ENCODE data around the gene ATP6V1E1.
A peak's percentile ranks its signal among the peaks of the same experiment; 100 is the strongest.
"Not testable (repeated sequence)": the region's sequence is repeated elsewhere in the genome, so short reads cannot be mapped to it uniquely, and the experiment has no call there.

The ATP6V1E1 gene

DNA sequence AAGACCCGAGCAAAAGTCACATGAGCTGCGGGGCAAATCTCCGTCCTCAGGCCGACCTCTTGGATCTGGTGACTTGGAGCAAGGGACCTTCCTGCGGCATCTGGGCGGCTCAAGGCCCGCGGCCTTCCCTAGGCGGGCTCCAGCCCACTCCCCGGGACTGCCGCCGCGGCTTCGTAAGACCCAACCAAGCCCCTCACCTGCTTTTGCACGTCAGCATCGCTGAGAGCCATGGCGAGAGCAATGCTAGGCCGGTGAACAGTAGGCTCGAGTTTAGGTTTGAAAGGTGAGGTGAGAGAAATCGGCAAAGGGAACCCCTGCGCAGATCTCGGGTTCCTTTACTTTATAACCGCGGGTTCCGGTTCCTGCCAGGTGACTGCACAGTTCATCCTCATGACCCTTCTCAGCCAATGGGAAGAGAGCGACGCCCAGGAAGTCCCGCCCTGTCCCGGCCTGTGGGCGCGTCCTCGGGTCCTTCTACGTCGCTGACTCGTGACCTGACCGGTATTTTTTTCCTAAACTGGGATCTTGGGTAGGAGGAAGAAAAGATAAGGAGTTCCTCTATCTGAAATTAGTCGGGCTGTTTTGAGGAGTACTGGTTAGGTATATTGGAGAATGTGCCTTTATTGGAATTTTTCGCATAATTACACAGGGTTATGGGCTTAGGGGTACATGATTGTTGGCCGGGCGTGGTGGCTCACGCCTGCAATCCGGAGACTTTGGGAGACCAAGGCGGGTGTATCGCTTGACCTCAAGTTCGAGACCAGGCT is at the start of gene ATP6V1E1:
TSS of gene ATP6V1E1 (minus strand) at position 344 of the 767 bp plus-strand sequence. CDS start at position 230, 114 bp downstream.
- peak; percentile 99 for DNase-seq

DNA sequence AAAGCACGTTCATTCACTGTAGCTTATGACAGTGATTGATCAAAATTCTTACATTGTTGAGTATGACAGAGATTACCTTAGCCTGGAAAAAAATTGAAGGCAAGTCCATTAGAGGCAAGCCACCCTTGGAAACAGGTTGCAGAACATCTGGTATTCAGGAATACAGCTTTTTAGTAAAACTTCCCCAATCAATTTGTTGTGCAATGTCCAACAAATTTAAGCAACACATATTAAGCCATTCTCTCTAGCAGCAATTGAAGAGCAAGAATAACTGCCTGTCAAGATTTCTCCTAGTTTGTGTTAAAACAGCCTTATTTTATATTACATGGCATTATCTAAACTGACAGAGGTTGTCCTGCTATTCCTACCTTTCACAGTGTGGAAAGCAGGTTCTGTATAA is 47.0 kb upstream of the ATP6V1E1 start:
- peak; percentile 39 for DNase-seq

DNA sequence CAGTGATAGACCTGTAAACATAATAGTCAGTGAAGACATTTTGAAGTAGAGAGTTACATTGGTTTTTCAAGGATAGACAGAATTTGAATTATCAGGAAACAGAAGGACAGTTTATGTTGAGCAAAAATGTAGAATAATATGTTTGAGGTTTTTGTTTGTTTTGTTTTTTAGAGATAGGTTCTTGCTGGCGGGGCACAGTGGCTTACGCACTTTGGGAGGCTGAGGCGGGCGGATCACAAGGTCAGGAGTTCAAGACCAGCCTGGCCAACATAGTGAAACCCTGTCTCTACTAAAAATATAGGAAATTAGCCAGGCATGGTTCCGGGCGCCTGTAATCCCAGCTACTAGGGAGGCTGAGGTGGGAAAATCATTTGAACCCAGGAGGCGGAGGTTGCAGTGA is 45.6 kb upstream of the ATP6V1E1 start:
- no peak for DNase-seq

DNA sequence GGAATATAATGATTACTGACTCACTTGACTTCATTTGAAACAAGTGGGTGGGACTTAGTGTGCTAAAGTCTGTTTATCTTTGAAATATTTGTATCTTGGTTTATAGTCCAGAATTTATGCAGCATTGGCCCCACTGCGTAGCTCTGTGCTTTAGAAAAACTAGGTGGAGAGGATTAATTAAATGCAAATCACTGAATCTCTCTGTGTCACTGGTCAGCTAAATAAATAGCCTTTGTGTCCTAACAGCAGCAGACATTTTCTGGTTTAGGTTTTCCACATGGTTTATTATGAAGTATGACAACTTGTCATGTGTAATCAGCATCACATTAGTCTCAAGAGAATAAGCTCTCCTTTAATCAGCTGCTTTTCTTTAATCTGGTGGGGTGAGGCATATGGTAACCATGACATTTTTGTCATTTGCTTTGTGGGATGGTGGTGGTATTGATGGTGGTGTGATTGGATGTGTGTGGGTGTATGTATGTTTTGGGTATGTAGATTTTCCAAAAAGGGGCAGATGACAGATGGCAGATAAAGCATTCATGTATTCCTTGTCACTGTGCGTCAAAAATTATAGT is 44.0 kb upstream of the ATP6V1E1 start:
- DNase-seq = peak; percentile 22

DNA sequence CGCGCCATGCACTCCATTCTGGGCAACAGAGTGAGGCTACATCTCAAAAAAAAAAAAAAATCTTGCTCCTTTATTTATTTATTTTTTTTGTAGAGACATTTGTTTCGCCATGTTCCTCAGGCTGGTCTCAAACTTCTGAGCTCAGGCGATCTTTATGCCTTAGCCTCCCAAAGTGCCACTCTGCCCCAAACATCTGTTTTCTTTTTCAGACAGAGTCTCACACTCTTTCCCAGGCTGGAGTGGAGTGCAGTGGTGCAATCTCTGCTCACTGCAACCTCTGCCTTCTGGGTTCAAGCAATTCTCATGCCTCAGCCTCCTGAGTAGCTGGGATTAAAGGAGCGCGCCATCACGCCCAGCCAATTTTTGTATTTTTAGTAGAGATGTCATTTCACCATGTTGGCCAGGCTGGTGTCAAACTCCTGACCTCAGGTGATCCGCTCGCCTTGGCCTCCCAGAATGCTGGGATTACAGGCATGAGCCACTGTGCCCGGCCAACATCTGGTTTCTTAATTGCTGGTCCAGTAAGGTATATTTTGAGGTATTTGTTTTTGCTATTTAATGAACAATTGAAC is 43.1 kb upstream of the ATP6V1E1 start:
- not testable (repeated sequence) for DNase-seq

DNA sequence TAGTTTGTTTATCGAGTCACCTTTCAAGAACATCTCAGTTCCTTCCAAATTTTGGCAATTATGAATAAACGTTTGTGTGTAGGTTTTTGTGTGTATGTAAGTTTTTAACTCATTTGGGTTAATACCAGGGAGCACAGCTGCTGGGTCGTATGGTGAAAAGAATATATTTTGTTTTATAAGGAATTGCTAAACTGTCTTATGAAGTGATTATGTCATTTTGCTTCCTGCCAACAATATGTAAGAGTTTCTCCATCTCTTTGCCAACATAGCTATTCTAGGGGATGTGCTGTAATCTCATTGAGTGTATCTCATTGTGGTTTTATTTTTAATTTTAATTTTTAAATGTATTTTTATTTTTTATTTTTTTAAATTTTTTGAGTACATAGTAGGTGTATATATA is 37.3 kb upstream of the ATP6V1E1 start:
- no peak for DNase-seq

DNA sequence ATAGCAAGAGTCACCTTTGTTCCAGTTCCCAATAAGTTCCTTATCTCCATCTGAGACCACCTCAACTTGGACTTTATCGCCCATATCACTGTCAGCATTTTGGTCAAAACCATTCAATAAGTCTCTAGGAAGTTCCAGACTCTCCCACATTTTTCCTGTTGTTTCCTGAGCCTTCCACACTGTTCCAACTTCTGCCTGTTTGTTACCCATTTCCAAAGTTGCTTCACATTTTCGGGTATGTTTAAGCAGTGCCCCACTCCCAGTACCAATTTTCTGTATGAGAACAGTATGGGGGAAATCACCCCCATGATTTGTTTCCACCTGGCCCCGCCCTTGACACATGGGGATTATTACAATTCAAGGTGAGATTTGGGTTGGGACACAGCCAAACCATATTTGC is 36.7 kb upstream of the ATP6V1E1 start:
- no peak for DNase-seq

DNA sequence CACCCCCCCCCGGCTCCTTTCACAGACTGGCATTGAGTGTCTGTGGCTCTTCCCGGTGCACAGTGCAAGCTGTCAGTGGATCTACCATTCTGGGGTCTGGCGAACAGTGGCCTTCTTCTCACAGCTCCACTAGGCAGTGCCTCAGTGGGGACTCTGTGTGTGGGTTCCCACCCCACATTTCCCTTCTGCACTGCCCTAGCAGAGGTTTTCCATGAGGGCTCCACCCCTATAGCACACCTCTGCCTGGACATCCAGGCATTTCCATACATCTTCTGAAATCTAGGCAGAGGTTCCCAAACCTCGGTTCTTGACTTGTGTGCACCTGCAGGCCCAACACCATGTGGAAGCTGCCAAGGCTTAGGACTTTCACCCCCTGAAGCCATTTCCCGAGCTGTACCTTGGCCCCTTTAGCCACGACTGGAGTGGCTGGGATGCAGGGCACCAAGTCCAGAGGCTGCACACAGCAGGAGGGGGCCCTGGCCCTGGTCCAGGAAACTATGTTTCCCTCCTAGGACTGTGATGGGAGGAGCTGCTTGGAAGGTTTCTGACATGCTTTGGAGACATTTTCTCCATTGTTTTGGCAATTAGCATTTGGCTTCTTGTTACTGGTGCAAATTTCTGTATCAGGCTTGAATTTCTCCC is 36.0 kb upstream of the ATP6V1E1 start:
- DNase-seq = no peak

DNA sequence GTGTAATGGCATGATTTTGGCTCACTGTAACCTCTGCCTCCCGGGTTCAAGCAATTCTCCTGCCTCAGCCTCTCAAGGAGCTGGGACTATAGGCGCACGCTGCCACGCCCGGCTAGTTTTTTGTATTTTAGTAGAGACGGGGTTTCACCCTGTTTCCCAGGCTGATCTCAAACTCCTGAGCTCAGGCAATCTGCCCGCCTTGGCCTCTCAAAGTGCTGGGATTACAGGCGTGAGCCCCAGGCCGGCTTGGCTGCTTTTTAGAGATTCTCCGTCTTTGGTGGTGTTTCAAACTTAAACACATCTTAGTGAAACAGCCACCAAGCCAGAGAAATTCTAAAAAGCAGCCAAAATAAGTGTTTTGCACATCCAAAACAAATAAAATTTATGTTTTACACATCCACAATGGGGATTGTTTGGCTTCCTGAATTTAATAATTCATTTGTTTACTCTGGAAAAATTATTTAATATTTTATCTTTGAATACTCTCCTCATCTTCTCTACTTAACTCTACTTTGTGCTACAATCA is 28.4 kb upstream of the ATP6V1E1 start:
- no peak for DNase-seq

DNA sequence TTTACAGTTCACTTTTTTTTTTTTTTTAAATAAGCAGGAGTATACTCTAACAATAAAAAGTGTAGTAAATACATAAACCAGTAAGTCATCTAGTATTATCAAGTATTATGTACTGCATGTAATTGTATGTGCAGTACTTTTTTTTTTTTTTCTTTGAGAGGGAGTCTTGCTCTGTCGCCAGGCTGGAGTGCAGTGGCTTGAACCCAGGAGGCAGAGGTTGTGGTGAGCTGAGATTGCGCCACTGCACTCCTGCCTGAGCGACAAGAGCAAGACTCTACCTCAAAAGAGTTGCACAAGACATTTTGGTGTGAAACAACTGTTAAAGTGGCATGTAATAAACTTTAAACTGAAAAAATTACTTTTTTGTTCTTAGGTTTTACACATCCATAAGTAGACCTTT is 26.7 kb upstream of the ATP6V1E1 start:
- peak; percentile 54 for DNase-seq

DNA sequence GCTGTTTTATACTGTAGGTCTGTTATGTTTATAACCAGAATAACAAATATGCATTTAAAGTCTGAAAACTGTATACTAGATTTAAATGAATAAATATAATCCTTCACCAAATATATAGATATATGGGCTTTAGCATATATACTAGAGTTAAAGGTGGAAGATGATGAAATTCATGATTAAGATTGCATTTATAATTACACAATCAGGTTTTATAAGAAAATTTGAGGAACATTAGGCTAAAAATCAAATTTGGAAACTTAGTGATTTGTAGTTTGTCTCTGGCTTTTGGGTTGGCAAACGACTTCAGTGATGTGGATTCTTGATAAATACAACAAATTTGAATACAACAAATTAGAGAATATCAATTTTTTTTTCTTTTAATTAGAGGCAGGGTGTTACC is 20.0 kb upstream of the ATP6V1E1 start:
- DNase-seq = no peak

DNA sequence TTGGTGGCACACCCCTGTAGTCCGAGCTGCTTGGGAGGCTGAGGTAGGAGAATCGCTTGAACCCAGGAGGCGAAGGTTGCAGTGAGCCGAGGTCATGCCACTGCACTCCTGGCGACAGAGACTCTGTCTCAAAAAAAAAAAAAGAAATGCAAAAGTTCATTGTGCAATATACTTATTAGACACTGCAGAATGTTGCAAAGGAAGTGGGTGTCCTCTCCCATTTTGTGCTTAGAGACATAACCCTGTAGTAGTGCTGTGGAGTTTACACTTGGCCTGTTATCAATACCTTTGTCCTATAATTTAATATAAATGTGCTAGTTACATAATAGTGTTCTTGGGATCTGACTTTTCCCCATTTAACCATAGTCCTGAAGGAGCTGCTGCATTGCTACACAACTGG is 19.4 kb upstream of the ATP6V1E1 start:
- DNase-seq = peak; percentile 52

DNA sequence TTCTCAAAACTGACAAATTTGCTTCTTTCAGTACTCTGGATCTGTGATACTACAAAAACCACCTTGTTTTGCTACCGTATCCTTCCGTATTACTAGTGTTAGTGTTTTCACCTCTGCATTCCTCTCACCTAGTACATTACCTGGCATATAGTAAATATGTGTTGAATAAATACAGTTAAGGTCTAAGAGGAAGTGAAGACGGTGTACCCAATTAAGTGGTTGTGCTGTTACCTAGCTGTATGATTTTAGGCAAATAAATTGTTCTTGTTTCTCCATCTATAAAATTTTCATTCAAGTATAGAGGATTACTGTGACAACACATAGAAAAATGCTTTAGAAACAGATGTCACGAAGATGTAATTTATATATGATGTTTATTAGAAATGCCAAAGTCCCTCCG is 18.9 kb upstream of the ATP6V1E1 start:
- no peak for DNase-seq

DNA sequence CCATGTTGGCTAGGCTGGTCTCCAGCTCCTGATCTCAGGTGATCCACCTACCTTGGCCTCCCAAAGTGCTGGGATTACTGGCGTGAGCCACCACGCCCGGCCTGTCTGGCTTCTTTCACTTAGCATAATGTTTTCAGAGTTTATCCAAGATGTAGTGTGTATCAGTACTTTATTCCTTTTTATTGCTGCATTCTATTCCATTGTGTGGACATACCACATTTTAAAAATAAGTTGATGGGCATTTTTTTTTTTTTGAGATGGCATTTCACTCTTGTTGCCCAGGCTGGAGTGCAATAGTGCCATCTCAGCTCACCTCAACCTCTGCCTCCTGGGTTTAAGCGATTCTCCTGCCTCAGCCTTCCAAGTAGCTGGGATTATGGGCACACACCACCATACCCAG is 13.8 kb upstream of the ATP6V1E1 start:
- not testable (repeated sequence) for DNase-seq

DNA sequence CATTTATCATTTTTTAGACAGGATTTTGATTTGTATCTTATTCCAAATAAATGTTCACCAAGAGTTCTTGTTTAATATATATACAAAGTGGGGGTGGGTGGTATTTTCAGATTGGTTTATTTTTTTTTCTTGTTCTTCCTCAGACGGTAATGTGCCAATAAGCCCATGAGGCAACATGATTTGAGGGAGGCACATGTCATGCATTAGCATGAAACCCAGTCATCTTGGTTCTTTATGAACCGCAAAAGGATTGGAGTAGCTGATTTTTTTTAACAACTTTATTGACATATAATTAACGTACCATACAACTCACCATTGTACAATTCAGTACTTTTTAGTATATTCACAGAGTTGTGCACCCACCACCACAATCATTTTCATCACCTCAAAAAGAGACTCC is 12.7 kb upstream of the ATP6V1E1 start:
- no peak for DNase-seq

DNA sequence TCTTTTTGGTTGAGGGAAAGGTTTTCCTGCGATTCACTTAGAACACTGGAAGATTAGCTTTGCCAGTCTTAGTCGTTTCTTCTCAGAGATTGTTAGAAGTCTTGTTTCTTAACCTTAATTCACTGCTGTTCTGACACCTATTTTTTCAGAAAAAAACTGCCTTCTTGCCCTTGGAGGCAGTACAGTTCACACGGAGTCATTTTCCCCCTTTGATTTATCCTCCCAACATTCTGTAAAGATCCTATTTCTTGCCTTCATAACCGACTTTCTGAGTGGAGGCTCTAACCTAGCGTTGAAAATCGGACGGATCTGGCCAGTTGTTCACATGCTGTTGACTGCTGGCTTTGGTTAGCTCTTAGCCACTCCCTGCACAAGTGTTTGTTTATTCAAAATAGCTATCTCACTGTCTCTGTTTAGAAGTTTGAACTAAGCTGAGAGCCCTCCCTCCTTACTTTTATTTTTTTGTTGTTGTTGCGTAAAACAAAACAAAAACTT is 10.7 kb upstream of the ATP6V1E1 start:
- peak; percentile 80 for DNase-seq

DNA sequence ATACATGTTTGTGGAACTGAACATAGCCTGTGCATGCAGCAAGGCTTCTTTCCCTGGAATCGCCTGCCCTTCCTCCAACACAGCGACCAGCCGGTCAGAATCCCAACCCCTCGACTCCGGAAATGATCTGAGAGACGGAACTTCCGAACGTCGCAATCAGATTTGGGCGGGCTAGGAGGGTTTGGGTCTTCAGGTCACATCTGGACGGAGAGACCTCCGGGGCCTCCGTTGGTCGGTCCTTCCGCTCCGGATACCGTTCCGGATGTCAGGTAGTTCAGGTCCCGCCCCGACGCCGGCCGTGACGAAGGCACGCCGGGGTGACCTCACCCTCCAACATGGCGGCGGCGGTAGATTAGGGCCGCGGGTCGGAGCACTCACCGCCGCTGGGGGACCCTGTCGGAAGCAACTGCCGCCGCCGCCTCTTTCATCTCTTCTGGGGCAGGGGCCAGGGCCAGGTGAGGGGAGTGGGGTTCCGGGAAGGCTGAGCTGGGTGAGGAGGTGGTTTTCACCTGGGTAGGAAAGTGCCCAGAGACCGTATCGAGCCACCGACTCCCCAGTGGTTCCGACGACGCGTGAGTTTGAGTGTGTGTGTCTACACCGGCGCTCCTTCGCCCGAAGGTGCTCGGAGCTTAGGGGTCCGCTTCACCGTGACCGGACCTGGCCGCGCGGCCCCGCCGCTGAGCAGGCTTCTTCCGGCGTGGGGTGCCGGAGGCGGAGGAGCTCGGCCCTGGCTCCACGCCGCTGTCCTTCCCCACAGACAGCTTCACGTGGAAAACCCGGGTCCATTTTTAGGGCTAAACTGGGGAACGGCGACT is 10.1 kb upstream of the ATP6V1E1 start, which contains the start of gene BCL2L13:
TSS of gene BCL2L13 (plus strand) at position 326 of the 815 bp plus-strand sequence. CDS start 16,955 bp downstream, outside the sequence.
- DNase-seq = peak; percentile 96

DNA sequence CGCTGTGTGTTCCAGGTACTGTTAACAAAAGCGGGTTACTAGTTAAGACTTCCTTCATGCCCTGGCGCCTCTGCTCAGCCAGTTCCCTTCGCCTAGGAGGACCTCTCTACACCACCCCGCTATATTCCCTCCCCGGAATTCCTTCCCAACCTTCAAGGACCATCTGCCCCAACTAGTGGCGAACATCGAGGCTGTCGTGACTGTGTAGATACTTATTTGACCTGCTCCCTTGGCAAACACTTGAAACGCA is 9.6 kb upstream of the ATP6V1E1 start:
- DNase-seq = peak; percentile 66

DNA sequence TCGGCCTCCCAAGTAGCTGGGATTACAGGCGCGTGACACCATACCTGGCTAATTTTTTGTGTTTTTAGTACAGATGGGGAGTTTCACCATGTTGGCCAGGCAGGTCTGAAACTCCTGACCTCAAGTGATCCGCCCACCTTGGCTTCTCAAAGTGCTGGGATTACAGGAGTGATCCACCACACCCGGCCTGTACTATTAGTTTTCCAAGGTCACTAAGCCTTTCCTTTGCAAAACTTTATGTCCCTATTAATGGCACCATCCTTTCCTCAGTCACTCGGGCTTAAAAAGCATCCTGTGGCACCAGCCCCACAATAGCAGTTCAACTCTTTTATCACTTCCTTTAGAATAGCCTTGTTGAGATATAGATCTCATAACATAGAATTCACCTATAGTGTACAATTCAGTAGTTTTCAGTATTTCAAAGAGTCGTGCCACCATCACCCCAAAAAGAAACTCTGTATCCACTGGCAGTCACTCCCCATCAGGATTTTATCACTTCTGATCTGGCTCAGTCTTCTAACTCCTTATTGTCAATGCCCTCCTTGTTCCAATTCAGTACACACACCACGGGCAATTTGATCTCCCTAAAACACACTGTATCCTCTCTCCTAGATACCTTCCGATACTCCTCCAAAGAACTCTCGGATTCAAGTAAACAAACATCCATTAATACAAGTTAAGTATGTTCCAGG is 9.1 kb upstream of the ATP6V1E1 start:
- no peak for DNase-seq

DNA sequence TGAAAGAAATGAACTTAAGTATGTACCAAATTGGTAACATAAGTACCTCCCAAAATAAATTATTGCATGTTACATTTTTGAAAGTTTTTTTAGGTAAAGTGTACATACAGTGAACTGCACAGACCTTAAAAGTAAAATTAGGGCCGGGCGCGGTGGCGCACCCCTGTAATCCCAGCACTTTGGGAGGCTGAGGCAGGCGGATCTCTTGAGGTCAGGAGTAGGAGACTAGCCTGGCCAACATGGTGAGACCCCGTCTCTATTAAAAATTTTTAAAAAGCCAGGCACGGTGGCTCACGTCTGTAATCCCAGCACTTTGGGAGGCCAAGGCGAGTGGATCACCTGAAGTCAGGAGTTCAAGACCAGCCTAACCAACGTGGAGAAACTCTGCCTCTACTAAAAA is 8.3 kb upstream of the ATP6V1E1 start:
- DNase-seq = not testable (repeated sequence)

DNA sequence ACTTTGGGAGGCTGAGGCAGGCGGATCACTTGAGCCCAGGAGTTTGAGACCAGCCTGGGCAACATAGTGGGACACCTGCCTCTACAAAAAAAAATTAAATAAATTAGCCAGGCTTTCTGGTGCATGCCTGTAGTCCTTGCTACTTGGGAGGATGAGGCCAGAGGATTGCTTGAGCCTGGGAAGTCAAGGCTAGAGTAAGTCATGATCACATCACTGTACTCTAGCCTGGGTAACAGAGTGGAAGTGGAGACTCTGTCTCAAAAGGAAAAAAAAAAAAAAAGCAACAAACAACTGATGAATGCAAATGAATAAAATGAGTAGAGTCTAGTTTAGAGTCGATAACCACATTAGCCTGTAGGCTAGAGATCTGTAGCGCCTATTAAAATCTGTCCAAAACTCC is 6.1 kb upstream of the ATP6V1E1 start:
- DNase-seq = no peak

DNA sequence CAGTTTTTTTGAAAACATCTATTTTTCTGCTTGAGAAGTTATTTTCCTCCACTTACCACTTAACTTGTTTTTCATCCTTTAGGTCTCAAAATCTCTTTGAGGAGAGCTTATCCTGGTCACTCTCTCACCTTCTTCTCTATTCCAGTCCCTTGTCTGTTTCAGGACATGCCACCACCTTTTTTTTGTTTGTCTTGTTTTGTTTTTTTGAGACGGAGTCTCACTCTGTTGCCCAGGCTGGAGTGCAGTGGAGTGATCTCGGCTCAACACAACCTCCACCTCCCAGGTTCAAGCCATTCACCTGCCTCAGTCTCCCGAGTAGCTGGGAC is 5.4 kb upstream of the ATP6V1E1 start:
- DNase-seq = no peak

Data from hematopoietic multipotent progenitor cell treated with erythropoietin and hydrocortisone succinate and interleukin-3 and kit ligand, for 6 days (in vitro differentiated cells).